GM18951 (cell line): ENCODE measurements around the gene TLN1.

Experiments
- POLR2A ChIP-seq: IDR thresholded peaks from 4 replicates; pipeline ENCODE4 v1.6.1; 2011; ENCODE audit warnings: mild to moderate bottlenecking; ENCODE audit not compliant: insufficient read length, insufficient read depth; ENCODE audit errors: extremely low read depth
- in situ Hi-C: fragments of 300-500 bp; cut with MboI; formaldehyde crosslinking; loops from one replicate; pipeline ENCODE4 v1.12.0; 2022; ENCODE audit warnings: low sequenced_read_pairs, mixed read lengths, inconsistent platforms; ENCODE audit not compliant: unreplicated experiment

Gene TLN1

DNA sequence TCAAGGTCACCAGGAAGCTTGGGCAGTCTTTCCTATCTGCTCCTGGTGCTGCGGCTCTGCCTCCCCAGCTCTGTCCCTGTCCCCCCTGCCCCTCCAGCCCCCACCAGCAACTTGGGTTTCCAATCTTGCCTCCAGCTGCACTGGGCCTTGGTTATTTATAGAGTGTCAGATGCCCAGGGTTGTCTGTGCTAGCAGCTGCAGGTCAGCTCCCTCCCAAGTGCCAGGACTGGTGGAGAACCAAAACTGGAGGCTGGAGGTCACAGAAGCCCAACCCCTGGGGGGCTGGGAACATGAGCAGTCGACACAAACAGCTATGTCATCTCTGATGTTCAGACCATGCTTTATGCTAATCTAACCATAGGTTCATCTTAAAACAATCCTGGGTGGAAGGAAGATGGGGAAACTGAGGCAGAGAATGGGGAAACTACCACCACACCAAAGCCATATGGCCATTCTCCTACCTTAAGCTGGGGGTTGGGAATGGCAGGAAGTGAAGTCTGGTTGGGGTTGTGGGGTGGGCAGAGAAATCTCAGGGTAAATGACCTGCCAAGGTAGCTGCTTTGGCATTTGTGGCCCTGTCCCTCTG lies 43.9 kb downstream of the TLN1 start:
- no peak for TF ChIP-seq POLR2A
- in situ Hi-C loops, result no loop called here

DNA sequence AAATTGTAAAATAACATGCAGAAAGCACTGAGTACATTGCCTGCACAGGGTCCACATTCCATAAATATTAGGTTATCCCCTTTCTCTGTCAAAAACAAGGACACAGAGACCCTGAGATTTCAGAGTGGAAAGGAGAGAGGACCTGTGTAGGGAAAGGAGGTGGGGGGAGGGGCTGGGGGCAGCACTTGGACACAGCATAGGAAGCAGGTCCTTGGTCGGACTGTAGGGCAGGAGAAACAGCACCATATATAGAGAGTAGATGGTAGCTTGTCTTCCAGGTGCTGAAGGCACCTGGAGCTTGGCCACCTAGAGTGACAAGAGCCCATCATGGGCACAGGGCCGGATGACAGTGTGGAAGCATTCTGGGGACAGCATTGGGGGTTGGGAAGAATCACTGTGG lies 44.7 kb downstream of the TLN1 start:
- no peak for TF ChIP-seq POLR2A
- in situ Hi-C loops, result no loop called here

DNA sequence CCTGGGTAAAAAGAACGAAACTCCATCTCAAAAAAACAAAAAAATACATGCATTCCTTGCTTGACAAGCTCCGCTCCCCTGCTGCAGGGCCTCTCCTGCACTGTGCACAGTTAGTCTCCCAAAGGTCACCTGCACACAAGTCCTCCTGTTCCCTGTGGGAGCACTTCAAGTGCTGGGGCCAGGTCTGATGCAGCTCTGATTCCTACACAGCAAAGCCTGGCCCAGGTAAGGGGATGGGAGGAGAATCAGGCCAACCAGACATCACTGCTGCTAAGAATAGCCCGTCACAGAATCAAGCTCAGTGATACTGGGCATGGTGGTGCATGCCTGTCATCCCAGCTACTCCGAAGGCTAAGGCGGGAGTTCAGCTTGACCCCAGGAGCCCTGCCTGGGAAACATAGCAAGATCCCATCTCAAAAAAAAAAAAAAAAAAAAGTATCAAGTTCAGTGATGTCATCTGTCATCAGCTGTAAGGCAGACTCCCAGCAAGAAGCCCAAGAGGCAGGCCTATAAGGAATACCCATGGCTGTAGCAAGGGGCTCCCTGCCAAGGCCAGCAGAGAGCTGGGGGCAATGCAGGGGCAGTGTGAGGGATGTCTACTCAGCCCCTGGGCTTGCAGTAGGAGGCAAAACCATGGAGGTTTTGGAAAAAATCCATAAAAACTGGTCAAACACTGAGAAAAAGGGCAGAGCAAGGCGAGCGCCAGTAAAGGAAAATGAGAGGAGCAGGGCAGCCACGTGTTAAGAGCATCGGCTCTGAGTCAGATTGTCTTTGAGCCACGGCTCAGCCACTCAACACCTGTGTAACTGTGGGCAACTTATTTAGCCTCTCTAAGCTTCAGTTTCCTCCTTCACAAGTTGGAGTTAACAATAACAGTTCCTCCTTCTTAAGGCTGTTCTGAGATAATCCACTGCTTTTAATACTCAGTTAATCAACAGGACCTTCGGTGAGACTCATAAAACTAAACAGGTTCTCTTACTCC lies 45.5 kb downstream of the TLN1 start:
- in situ Hi-C loops, result no loop called here
- TF ChIP-seq POLR2A, result no peak

DNA sequence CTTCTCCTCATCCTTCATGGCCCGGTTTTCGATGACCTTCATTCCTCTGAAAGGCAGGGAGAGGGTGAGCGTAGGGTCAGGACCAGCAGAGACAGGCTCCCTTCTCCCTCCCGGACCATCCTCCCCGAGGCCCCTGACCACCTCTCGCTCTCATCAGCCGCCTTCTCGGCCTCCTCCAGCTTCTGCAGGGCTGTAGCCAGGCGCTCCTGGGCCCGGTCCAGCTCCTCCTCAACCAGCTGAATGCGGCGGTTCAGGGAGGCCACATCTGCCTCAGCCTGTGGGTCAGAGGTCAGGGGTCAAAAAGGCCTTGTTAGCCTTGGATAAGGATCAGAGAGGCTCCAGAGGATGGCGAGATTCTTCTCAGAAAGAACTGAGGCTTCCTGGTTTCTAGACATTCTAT lies 46.5 kb downstream of the TLN1 start:
- no peak for TF ChIP-seq POLR2A
- in situ Hi-C loops, result no loop called here

DNA sequence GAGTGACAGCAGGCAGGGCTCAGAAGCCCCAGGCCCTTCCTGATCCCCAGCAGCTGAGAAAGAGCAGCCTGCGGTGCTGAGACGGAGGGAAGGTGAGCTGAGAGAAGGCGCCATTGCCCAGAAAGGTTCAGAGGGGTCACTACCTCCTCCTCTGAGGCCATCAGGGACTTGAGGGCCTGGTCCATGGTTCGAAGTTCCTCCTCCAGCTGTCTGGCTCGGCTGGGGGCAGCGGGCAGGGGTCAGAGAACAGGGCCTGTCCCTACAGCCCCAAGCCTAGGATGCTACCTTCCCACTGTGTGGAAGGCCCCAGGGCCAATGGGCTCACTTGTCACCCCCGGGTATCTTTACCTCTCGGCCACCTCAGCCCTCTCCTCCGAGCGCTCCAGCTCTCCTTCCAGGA lies 47.1 kb downstream of the TLN1 start:
- in situ Hi-C loops, result no loop called here
- TF ChIP-seq POLR2A, result no peak

DNA sequence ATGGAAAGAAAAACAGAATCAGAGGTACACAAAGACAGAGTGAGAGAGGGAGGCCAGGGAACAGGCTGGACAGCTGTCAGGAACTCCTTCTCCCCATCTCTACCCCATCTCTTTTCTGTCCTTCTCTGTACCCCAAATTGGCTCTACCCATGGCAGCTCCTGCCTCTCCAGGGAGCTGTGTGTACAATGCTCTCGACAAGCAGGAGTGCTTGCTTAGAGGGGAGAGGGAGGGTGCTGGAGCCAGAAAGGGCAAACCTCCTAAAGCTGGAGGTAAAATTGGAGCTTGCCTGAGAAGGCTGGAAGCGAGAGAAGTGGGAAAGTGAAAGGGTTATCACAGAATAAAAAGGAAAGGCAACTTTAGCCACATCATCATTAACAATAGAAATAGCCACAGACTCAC lies 48.7 kb downstream of the TLN1 start:
- in situ Hi-C loops, result no loop called here
- no peak for TF ChIP-seq POLR2A

DNA sequence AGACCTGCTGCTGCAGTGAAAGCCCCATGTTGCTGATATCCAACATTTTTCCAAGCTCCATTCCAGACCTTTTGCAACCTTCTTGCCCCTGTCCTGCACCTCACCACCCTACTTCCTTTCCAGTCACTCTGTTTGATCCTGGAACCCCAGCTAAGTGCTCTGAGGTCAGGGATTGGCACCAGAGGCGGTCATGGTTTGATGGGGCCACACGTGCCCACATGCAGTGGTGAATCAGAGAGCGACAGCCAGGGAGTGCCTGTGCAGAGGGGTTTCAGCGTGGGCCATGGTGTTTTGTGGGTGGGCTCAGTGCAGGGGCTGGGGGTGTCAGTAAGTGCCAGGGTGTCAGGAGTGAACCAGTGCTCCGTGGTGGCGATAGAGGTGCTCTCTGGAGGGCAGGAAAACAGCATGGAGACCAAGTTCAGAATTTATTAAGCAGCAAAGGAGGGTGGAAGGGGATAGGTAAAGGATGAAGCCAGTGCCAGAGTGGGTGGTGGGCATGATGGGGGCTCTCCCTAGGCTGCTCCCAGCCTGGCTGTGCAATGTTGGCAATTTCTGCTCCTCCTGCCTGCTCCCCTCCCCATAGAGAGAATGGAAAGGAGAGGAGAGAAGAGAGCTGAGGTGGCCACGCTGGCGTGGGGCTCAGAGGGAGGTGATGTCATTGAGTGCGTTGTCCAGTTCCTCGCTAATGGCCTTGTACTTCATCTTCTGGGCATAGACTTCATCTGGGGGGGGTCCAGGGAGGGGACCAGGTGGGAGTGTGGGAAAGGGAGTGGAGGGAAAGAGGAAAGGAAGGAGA lies 49.3 kb downstream of the TLN1 start:
- in situ Hi-C loops, result no loop called here
- TF ChIP-seq POLR2A, result no peak

DNA sequence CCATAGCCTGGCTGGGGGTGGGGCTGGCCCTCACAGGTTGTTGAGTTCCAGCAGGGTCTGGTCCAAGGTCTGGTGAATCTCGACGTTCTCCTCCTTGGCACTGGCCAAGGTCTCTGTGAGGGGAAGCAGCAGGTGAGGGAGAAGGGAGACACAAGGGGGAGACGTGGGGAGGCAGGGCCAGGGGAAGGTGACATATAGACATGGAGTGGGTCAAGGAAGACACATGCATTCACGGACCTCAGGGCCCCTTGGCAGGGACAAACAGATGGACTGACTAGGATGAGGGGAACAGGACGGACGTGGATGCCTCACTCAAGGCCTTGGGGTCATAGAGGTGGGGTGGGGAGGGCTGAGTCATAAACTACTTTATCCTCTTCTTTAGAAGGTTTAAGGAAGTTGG lies 49.9 kb downstream of the TLN1 start:
- no peak for TF ChIP-seq POLR2A
- in situ Hi-C loops, result no loop called here

DNA sequence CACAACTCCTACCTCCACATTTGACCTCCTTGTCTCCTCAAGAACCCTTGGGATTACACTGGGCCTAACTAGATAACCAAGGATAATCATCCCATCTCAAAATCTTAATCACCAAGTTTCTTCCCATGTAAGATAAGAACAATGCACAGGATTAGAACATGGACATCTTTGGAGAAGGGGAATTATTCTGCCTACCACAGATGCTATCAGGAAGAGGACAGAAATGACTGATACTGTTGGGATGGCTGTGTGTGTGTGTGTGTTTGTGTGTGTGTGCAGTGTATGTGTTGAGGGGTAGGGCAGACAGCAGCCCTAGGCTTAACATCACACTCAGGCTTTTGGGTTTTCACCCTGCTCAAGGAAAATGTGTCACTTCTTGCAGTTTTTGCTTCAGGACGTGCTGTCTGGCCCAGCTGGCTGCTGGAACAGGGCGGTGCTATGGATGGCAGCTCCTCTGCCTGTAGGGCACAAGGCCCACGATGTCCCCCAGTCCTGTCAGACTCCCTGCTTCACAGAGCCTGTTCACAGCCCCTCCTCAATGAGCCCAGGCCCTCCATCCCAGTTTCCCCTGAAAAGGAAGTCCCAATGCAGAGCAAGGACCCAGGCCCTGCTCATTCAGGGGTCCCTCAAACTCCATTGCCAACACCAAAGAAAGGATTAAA lies 50.5 kb downstream of the TLN1 start:
- no peak for TF ChIP-seq POLR2A
- in situ Hi-C loops, result no loop called here

DNA sequence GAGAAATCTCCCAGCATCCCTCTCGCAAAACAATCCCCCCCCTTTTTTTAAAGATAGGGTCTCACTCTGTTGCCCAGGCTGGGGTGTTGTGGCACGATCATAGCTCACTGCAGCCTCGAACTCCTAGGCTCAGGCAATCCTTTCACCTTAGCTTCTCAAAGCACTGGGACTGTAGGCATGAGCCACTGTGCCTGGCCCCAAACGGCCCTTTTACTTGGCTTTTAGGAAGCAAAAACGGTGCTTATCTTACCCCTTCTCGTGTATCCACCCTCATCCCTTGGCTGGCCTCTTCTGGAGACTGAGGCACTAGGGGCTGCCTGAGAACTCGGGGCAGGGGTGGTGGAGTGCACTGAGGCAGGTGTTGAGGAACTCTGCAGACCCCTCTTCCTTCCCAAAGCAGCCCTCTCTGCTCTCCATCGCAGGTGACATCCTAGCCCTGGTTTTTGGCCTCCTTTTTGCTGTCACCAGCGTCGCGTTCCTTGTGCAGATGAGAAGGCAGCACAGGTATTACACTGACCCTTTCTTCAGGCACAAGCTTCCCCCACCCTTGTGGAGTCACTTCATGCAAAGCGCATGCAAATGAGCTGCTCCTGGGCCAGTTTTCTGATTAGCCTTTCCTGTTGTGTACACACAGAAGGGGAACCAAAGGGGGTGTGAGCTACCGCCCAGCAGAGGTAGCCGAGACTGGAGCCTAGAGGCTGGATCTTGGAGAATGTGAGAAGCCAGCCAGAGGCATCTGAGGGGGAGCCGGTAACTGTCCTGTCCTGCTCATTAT lies 51.5 kb downstream of the TLN1 start:
- TF ChIP-seq POLR2A, result peak; percentile 18
- in situ Hi-C loops, result no loop called here

DNA sequence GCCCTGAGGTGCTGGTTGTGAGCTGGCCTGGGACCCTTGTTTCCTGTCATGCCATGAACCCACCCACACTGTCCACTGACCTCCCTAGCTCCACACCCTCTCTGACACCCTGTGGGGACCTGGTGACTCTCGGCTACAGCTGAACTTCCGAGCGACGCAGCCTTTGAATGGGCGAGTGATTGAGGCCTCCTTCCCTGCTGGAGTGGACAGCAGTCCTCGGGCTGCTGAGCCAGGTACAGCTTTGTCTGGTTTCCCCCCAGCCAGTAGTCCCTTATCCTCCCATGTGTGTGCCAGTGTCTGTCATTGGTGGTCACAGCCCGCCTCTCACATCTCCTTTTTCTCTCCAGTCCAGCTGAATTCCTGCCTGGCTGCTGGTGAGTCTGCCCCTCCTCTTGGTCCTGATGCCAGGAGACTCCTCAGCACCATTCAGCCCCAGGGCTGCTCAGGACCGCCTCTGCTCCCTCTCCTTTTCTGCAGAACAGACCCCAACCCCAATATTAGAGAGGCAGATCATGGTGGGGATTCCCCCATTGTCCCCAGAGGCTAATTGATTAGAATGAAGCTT lies 52.1 kb downstream of the TLN1 start:
- TF ChIP-seq POLR2A, result no peak
- in situ Hi-C loops, result no loop called here

DNA sequence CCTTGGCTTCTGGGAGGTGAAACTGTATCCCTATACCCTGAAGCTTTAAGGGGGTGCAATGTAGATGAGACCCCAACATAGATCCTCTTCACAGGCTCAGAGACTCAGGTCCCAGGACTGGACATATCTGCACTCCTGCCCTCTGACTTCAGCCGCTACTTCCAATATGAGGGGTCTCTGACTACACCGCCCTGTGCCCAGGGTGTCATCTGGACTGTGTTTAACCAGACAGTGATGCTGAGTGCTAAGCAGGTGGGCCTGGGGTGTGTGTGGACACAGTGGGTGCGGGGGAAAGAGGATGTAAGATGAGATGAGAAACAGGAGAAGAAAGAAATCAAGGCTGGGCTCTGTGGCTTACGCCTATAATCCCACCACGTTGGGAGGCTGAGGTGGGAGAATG lies 52.9 kb downstream of the TLN1 start:
- in situ Hi-C loops, result no loop called here

More for the DNA sequence above, 52.9 kb downstream of the TLN1 start:
- no peak for TF ChIP-seq POLR2A
